Pancreas (tissue), 10 donors: ENCODE measurements around the gene BCAS3. TPM values are rescaled to one million over a fixed set of nuclear protein-coding genes. Genes with fewer than 3 reads are reported as not detected.

Experiments
- ATAC-seq, 4 donors: fragments of 200-7000 bp; cut with Tn5 transposase; one replicate each; pipeline versions ENCODE4 v1.8.0 to v1.9.1; 2020; ENCODE audit warnings: mild to moderate bottlenecking in 4 of 4, moderate library complexity in 4 of 4
- DNase-seq, 6 donors: peaks; one replicate each; pipeline ENCODE4 v3.0.0-alpha.2; 2020
- FAIRE-seq: peaks from 2 replicates; lab custom pipeline; 2012; peaks lifted over from hg19 to GRCh38; lab: Jason Lieb, UNC
- H3K27ac ChIP-seq, 4 donors: fragments of 200-600 bp; sonication (generic); 1 replicate in 3 of 4; 2 replicates in 1 of 4; pipeline versions ENCODE4 v1.5.0 to v1.8.0; 2020
- H3K27me3 ChIP-seq, 4 donors: fragments of 200-600 bp; one replicate each; pipeline ENCODE4 v1.8.0; 2021
- H3K36me3 ChIP-seq, 3 donors: fragments of 200-600 bp; sonication (generic) in 1 of 3; one replicate each; pipeline versions ENCODE4 v1.5.0 to v1.8.0; 2020 to 2021
- H3K4me1 ChIP-seq, 3 donors: fragments of 200-600 bp; one replicate each; pipeline ENCODE4 v1.8.0; 2021
- H3K4me3 ChIP-seq, 4 donors: fragments of 200-600 bp; sonication (generic) in 2 of 4; one replicate each; pipeline versions ENCODE4 v1.5.0 to v1.8.0; 2020 to 2021
- H3K9me3 ChIP-seq, 4 donors: fragments of 200-600 bp; one replicate each; pipeline ENCODE4 v1.8.0; 2021
- WGBS, 2 donors: extraction: QIAGEN DNeasy Blood & Tissue Kit; methylation state at CpG; one replicate each; pipeline ENCODE4 v1.1.7; 2013; 5-methylcytosine and 5-hydroxymethylcytosine counted together
- intact Hi-C, 3 donors: fragments of 100-400 bp; cut with DNase I; formaldehyde crosslinking; loops; one replicate each; pipeline versions ENCODE4 v1.11.1 to v1.14.2; 2022
- polyA plus RNA-seq, 2 donors: library from polyadenylated mRNA; stranded (reverse); fragments of 200-250 nt; gene quantifications; one replicate each; pipeline ENCODE4 v1.2.3, GENCODE V29; 2013
- total RNA-seq, 6 donors: library from RNA; stranded (reverse); fragmentation: NEBNext Ultra II Directional in 4 of 6; extraction: Animal tissue kit (Norgen Biotek cat#: 25700) in 4 of 6; gene quantifications; one replicate each; pipeline versions ENCODE4 v1.2.1 to v1.2.4, GENCODE V29; 2021 to 2023
- TF ChIP-seq, protein P1 (sequence below), 4 donors: fragments of 200-600 bp; sonication (generic) in 3 of 4; IDR thresholded peaks; one replicate each; pipeline versions ENCODE4 v1.5.0 to v1.8.0; 2021; ENCODE audit warnings: antibody characterized with exemption in 4 of 4
- donor health status: healthy with polysubstance abuse.
- donor health status: DM: no; HTN: no; CAD: no; lungs with moderate emphysema.
- donor health status: DM: no; HTN: no; CAD: no.
- donor health status: control.
- donor health status: control.
- donor health status: Bipolar disorder and iron deficiency.
- donor health status: DM: yes; HTN: yes; CAD: no.
- donor health status: DM: no; HTN: no; CAD: no.
- donor health status: DM: no; HTN: no; CAD: no.
- donor health status: DM: yes; HTN: yes; CAD: no.

BCAS3 gene
- total and polyA plus RNA-seq, 8 donors, result 4.6 to 27.7 (median 13.2) TPM

DNA sequence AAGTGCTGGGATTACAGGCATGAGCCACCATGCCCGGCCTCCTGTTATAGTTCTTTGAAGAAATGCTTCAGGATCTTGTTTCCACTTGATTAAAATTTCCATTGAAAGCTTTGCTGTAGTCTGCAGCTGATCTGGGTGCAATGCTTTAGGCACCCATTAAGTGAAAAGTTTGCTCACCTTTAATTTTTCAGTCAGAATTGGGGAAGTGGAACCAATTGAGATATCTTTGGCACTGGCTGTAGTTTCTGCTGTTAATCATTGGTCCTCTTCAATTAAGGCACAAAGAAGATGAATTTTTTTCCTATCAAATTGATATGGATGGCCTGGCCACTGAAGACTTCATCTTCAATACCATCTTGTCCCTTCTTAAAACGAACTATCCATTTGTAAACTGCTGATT lies 385.9 kb downstream of the BCAS3 start:
- H3K27me3 ChIP-seq, result no peaks in the 10 kb centered on the region
- H3K36me3 ChIP-seq, result no peaks in the 10 kb centered on the region
- TF ChIP-seq, protein P1, sequence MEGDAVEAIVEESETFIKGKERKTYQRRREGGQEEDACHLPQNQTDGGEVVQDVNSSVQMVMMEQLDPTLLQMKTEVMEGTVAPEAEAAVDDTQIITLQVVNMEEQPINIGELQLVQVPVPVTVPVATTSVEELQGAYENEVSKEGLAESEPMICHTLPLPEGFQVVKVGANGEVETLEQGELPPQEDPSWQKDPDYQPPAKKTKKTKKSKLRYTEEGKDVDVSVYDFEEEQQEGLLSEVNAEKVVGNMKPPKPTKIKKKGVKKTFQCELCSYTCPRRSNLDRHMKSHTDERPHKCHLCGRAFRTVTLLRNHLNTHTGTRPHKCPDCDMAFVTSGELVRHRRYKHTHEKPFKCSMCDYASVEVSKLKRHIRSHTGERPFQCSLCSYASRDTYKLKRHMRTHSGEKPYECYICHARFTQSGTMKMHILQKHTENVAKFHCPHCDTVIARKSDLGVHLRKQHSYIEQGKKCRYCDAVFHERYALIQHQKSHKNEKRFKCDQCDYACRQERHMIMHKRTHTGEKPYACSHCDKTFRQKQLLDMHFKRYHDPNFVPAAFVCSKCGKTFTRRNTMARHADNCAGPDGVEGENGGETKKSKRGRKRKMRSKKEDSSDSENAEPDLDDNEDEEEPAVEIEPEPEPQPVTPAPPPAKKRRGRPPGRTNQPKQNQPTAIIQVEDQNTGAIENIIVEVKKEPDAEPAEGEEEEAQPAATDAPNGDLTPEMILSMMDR (IDR thresholded peaks at IDR 0.05), result no peak
- FAIRE-seq (no peak), ATAC-seq (no peak), DNase-seq (no peak)
- H3K27ac ChIP-seq, result no peak overlapping the region
- intact Hi-C loops, result no loop called here
- no peaks in the 10 kb centered on the region for H3K9me3 ChIP-seq
- WGBS, 2 donors, result 94 to 95% methylated on average over 2 of the region's 2 CpGs
- H3K4me3 ChIP-seq, result no peak overlapping the region
- H3K4me1 ChIP-seq, result peaks cover 4 to 22% (median 10%) of the 10 kb centered on the region in 3 donors

DNA sequence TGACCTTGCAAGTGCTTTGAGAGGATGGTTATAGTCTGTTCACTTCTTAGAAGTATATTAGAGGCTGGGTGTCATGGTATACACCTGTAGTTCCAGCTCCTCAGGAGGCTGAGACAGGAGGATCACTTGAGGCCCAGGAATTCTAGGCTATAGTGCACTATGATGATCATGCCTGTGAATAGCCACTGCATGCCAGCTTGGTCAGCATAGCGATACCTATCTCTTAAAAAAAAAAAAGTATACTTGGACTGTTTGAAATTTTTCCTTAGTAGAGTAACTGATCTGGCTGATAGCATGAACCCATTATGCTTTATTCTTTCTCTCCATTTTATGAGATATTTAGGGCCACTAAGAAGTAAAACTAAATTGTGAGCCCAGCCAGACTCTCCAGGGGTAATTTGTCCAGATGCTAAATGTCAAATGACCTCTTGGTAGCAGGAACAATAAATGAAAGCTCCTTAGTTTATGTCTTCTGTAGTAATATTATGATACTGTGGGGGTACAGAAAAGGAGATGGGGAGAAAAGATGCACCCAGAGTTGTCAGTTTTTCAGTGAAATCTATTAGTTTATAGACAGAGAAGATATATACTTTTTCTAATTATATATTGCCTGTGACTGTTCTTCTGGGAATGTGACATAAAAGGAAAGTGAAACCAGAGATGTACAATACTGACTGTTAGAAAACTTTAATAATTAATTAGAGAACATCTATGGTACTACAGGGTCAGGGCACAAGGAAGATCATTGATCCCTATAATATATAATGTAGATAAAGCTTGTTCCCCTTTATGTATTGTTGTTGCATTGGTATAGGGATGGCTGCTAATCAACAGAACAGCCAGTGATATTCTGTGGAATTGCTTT lies 386.7 kb downstream of the BCAS3 start:
- H3K9me3 ChIP-seq, result no peaks in the 10 kb centered on the region
- intact Hi-C loops, result no loop called here
- no peak overlapping the region for H3K27ac ChIP-seq
- FAIRE-seq (no peak), DNase-seq (no peak), ATAC-seq (peak in 2 of 4 donors; percentile 29 to 67)
- no peaks in the 10 kb centered on the region for H3K27me3 ChIP-seq
- no peak overlapping the region for H3K4me3 ChIP-seq
- TF ChIP-seq, protein P1 (IDR thresholded peaks at IDR 0.05), result no peak
- WGBS, 2 donors, result 92 to 100% methylated on average over 1 of the region's 1 CpG
- H3K36me3 ChIP-seq, result no peaks in the 10 kb centered on the region
- H3K4me1 ChIP-seq, result peaks cover 4 to 22% (median 10%) of the 10 kb centered on the region in 3 donors

DNA sequence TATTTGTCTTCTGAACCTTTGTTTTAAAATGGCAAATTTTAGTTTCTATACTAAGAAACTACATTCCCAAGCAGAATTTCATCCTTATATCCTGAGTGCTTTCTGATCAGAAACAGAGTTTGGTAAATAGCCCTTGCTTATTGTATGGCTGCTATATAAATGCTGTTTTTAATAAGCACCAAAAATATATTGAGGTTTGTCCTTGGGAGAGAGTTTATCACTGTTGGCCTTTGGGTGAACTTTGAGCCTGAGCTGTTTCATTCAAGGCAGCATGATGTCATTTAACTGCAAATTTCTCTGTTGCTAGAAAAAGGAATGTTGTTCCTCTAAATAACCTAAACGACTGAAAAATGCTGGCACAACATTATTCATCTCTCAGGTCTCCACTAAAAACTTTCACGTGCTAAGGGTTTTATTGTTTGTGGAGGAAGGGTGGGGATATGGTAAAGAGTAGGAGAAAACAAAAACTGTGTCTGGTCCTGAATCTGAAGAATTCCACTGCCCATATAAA lies 387.7 kb downstream of the BCAS3 start:
- Histone ChIP-seq H3K36me3 (no peaks in the 10 kb centered on the region), H3K27me3 (no peaks in the 10 kb centered on the region), H3K4me3 (no peak overlapping the region), H3K27ac (no peak overlapping the region), H3K9me3 (no peaks in the 10 kb centered on the region), H3K4me1 (peaks cover 4 to 22% (median 10%) of the 10 kb centered on the region in 3 donors)
- 8 to 9% methylated on average over 2 of the region's 2 CpGs for WGBS, 2 donors
- intact Hi-C loops, result no loop called here
- FAIRE-seq (no peak), DNase-seq (no peak), ATAC-seq (peak in 3 of 4 donors; percentile 47 to 69 (median 65))
- TF ChIP-seq, protein P1 (IDR thresholded peaks at IDR 0.05), result no peak

DNA sequence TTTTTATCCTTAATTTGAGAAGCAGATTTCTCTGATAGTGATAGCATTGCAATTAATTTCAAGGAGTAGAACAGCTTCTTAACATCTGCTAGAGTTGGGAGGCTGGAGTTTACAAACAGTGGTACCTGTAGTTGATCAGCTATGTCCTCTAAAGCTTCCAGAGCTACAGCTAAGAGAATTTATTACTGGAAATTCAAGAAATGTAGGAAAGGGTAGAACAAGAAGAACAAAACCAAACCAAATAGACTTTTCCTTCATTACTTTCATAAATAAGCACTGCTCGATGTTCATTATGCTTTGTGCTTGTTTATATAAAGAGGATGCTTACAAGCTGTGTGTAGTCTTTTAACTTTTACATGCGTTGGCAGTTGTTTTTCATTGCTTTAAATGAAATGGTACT lies 388.4 kb downstream of the BCAS3 start:
- Histone ChIP-seq H3K27ac (no peak overlapping the region), H3K9me3 (no peaks in the 10 kb centered on the region), H3K4me1 (peaks cover 4 to 22% (median 10%) of the 10 kb centered on the region in 3 donors), H3K27me3 (no peaks in the 10 kb centered on the region), H3K4me3 (no peak overlapping the region), H3K36me3 (no peaks in the 10 kb centered on the region)
- intact Hi-C loops, result no loop called here
- DNase-seq, result no peak
- TF ChIP-seq, protein P1 (IDR thresholded peaks at IDR 0.05), result no peak
- 86 to 93% methylated on average over 2 of the region's 2 CpGs for WGBS, 2 donors
- no peak for ATAC-seq
- no peak for FAIRE-seq

DNA sequence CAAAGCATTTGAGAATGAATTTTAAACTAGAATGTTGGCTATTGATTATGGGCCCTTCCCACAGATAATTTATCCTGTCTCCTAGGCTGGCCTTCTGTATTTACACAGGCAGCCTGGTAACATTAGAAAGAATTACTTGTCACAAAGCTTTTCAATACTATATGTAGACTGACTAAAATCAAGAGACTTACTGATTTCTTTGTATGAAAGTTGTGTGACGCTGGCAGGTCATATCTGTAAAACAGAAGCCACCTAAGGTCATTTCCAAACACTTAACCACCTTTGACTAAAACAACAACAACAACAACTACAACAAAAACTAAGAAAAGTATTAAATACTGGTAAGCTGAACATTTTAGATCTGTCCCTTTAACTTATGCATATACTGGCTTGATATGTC lies 393.0 kb downstream of the BCAS3 start:
- Histone ChIP-seq H3K4me1 (peaks cover 3 to 8% (median 3%) of the 10 kb centered on the region in 3 donors), H3K36me3 (no peaks in the 10 kb centered on the region), H3K27me3 (no peaks in the 10 kb centered on the region), H3K27ac (no peak overlapping the region), H3K4me3 (no peak overlapping the region), H3K9me3 (no peaks in the 10 kb centered on the region)
- intact Hi-C loops, result no loop called here
- no peak for ATAC-seq
- FAIRE-seq, result no peak
- WGBS, 2 donors, result 94 to 100% methylated on average over 1 of the region's 1 CpG
- TF ChIP-seq, protein P1 (IDR thresholded peaks at IDR 0.05), result no peak
- DNase-seq, result no peak
